Activated T-cell treated with anti-CD3 and anti-CD28 coated beads for 4 hours (primary cell): ENCODE results near the gene CAMTA1.

ENCODE experiments used
- DNase-seq: peaks from one replicate; pipeline ENCODE4 v3.0.0-alpha.2; 2020

Gene CAMTA1

DNA sequence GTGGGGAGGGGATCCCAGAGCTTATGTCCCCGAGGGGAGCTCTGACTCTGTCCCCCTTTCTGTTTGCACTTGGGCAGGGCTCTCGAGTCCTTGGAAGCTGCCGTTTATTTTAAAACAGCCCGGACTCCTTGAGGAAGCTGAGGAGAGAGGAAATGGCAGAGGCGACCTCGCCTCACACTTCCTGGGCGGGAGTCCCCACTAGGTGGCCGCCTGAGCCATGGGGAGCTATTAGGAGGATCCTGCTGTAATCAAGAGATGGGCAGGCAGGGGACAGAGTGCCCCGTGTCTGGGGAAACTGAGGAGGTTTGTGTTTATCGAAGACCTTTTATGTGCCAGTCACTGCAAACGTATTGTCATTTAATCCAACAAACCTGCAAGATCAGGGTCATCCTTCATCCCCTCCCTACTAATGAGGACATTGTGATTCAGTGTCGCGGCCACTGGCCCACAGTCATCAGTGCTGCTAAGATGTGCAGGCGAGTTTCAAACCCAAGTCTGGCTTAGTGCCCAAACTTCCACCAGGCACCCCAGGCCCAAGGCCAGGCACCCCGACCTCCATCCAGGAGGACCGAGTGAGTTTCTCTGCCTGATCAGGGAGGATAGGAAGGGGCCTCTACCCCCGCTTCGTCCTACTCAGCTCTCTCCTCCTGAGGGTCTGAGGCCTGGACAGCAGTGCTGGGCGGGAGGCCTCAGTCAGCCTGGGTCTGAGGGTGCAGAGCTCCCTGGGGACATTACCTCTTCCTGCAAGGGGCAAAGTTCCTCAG, 669.0 kb downstream of the CAMTA1 start:
- DNase-seq, result no peak

DNA sequence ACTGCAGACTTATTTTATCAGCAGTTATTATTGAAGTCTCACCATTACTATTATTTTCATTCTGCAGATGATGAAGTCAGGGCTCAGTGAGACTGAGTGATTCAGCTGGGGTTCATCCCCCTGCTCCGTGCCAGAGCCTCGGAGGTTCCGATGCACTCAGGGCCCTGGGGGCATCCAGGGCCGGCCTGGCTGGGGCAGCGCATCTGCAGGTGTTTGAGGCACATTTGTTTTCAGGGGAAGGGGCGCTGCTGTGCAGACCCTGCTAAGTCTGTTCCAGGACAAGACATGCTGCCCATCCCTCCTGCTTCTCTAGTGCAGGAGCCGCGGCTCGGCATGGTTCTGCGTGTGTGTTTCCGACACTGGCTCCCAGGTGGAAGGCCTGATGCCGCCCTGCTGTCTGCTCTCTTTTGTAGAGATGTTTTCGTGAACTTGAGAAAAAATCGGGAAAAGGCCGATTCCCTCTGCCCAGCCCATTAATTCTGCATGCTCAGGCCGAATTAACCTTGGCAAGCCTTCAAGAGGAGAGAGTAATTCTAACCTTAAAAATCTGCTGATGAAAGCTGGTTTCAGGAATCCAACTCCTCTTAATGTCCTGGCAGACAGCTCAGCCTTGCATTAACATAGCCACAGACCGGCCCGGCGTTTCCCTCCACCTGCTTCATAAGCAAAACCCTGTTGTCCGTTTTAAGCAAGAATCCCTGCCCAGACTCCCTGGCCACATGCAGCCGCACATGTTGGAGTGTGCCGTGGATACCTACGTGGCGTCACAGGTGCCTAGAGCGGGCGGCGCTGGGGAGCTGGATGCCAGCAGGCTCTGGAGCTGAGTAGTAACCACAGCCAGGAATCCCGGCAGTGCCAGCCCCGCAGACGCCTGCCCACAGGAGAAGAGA, 669.9 kb downstream of the CAMTA1 start:
- no peak for DNase-seq

DNA sequence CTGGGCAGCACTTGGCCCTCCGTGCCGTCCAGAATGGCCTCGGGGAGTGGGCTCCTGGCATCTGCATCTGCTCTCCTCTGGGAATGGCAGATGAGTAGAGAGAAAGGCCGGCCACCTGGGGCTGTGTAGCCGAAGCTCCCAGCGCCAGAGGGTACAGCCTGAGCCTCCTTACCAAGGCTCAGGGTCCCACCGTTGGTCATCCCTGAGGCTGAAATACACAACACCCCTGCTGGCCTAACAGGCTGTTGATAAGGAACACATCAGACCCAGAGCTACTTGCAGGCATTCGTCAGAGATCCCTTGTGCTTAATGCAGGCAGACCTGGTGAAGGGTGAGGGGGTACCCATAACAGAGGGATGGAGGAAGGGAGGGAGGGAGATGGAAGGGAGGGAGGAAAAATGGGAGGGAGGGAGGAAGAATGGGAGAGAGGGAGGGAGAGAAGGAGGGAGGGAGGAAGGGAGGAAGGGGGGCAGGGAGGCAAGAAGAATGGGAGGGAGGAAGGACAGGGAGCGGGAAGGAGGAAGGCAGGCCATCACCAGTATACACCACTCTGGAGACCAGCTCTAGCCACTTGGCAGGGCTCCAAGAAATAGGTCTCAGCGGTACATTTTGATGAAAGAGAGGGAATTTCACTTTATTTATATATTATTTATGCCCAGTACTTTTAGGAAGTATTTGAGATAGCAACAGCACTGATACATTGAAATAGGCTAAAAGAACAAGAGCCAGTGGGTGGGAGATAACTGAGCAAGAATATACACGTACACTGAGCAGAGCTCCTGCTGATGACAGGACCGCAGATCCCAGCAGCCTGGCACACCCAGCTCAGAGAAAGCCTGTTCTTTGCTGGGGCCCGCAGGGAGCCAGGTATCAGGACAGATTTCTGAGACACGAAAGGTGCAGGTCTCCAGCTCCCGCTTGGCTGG, 670.8 kb downstream of the CAMTA1 start:
- DNase-seq, result no peak

DNA sequence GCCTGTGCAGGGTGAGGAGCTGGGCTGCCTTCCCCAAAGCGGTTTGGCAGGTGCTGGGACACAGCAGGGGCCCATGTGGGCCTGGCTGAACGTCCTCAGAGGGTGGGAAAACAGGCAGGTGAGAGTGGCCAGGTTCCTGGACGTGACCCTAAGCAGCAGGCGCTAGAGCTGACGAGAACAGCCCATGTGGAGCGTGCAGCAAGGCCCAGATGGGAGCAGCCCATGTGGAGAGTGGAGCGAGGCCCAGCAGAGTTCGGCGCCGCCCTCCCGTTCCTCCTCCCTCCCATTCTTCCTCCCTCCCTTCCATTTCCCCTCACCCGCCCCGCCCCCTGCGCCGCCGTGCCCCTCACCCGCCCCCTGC, 671.4 kb downstream of the CAMTA1 start:
- DNase-seq, result no peak

DNA sequence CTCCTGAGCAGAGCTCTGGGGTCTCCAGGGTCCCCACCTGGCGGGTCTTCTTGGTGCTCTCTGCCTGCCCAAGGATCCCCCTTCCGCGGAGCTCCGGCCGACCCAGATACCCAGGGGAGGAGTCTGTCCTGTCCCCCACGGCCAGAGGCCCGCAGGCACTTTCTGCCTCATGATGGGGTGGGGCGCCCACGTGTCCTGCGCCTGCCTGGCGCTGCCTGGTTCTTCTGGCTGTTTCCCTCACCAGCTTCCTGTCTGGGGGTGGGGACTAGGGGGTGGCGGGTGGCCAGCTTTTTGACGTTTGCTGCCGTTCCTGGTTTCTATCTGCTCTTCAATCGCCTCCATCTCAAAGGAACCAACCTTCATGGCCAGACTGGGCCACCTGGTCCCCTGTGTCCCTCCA, 672.6 kb downstream of the CAMTA1 start:
- no peak for DNase-seq

DNA sequence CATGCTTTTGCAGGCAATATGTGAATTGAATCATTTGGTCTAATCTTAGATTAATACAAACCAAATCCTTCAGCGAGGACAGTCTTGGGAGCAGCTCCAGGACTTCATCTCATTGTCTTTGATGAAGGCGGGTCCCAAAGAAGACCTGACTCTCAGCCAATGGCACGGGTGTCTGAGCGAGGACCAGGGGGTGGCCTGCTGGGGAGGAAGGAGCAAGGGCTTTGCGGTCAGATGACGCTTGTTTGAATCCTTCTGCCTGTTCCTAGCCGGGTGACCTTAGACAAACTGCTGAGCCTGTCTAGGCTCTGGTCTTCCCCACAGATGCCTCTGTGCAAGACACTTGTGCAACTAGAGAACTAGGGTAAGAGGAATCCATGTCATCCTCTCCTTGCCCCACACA, 673.7 kb downstream of the CAMTA1 start:
- no peak for DNase-seq

DNA sequence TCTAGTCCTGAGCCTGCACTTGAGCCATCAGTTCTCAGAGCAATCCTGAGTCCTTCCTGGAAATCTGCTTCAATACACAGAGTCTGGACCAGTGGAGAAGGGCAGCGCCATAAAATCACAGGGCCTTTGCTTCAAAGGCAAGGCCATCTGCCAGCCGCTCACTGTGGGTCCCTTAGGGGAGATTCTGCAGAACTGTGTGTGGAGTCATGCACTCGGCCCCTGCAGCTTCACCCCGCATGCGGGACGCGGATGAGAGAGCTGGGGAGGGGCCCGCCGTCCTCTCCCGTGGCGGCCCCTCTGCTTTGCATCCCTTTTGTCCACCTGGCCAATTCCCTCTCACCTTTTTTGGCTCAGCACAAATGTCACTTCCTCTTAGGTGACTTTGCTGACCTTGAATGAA, 674.7 kb downstream of the CAMTA1 start:
- DNase-seq, result no peak

DNA sequence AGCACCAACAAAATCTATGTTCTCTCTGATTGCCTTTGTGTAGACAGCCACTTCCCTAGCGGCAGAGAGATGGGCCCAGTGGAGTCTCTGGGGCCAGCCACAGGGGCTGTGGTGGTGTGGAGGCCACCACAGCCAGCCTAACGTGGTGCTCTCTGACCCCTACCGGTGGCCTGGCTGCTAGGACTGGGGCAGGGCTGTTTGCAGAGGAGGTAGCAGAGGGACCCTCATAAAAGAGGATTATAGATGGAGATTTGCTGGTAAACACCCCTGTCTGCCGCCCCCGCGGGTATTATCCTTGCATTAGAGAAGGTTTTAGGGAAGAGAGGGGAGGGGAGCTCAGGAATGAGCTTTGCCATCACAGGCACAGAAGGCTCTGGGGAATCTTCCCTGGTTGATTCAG, 675.6 kb downstream of the CAMTA1 start:
- DNase-seq, result no peak

DNA sequence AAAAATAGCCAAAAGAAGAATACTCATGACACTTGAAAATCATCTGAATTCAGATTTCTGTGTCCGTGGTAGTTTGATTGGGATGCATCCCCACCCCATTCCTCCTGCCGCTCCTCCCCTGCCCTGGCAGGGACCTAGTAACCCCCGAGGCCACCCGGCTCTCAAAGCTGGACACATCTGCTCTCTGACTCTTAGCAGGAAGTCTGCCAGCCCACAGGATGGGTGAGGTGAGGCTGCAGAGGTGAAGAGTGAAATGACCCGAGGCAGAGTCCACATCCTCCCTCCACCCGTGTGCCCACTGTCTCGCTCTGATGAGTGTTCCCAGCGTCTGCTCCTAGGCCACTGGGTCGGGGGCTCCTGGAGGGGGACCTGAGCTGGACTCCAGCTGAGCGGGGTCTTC, 677.4 kb downstream of the CAMTA1 start:
- DNase-seq, result no peak

DNA sequence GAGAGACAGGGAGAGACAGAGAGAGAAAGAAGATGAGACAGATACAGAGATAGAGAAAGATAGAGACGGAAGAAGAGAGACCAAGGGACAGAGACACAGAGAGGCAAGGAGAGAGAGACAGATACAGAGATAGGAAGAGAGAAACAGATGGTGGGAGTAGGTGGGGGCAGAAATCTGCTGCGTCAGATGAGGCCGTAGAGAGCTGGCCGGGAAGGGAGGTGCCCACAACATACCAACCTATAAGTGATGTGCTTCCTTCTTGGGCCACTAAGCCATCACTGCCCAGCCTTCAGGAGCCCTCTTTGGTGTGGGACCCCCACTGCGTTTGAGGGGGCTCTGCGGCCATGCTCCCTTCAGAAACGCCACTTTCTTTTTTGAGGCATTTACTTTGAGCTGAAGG, 678.3 kb downstream of the CAMTA1 start:
- no peak for DNase-seq

DNA sequence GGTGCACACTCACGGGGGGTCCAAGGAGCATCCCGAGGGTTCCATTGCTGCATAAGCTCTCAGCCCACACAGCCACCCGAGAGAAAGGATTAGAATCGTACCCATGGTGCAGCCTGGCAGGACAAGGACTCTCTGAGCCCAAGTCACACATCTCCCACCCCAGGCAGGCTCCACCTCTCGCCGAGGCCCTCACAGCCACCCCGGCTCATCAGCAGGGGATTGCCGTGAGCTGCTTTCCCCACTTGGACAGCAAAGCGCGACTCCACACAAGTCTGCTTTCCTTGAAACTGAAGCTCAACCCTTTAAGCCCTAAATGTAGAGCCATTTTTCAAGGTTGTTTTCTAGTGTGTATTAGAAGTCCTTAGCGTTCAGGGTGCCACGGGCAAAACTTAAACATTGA, 679.5 kb downstream of the CAMTA1 start:
- no peak for DNase-seq

DNA sequence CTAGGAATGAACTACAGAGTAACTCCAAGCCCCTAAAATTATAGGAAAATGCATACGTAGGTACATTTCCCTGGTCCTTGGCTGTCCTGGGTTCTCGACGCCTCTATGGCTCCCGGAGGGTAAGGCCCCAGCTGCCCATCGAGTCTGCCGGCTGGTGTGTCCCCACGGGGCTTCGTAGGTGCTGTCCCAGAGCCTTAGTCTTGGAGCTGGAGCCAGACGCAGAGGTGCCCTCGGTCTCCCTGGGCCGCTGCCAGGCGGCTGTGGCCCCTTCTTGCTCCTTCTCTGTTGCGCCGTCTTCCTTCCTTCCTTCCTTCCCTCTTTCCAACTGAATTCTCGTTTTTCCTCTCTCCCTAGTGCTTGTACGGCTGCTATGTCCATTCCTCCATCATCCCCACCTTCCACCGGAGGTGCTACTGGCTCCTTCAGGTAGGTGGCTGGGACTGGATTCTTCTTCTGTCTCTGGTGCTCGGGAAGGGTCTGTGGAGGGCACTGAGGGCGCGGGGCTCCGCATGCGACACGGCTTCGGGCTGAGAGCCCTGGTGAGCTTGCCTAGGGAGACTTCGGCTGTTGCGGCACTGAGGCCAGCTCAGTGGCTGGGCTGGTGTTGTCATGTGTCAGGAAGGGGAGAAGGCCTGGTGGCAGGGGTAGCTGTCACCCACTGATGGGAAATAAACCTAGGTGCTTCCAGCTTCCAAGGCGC, 682.4 kb downstream of the CAMTA1 start:
- DNase-seq, result no peak

DNA sequence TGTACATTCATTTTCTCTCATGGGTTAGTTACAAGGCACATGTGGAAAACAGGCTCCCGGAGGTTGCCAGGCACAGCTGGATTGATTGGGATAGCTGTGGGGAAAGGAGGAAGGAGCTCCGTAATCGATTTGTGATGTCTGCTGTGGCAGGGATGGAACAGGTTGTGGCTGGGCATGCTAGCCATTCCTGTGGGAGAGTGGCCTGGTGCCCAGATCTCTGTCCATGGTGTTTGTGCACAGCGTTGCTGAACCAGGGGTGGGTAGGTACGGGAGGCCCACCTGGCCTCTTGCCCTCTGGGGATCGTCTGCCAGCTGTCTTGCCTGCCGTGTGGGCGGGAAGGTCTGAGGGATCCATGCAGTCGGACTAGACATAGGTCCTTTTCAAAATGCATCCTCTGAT, 683.0 kb downstream of the CAMTA1 start:
- DNase-seq, result no peak

DNA sequence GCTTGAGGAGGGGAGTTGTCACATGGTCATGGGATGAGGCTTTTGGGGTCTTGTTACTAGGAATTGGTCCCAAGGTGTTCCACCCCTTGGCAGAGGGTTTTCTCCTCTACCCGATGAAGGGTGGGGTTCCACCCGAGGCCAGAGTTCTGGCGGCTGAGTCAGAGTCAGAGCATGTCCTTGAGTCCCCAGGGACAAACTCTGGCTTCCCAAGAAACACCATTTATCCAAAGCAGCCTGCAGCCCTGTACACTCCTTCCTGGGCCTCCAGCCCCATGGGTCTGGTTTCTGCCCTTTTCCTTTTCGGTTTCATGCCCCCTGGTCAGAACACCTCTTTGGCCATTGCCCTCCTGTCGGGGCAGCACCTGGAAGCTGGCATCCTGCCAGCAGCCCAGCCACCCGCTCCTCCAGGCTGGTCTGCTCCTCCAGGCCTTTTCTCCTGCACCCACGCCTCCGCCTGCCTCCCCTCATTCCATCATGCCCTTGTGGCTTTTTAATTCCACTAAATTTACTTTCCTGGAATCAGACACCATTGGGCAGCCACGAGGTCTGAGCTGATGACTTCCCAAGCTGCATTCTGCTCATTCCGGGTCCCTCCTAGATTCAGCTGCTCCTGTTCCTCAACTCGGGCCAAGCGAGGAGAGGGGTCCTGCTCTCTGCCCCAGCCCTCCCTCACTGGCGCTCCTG, 684.1 kb downstream of the CAMTA1 start:
- DNase-seq, result no peak

DNA sequence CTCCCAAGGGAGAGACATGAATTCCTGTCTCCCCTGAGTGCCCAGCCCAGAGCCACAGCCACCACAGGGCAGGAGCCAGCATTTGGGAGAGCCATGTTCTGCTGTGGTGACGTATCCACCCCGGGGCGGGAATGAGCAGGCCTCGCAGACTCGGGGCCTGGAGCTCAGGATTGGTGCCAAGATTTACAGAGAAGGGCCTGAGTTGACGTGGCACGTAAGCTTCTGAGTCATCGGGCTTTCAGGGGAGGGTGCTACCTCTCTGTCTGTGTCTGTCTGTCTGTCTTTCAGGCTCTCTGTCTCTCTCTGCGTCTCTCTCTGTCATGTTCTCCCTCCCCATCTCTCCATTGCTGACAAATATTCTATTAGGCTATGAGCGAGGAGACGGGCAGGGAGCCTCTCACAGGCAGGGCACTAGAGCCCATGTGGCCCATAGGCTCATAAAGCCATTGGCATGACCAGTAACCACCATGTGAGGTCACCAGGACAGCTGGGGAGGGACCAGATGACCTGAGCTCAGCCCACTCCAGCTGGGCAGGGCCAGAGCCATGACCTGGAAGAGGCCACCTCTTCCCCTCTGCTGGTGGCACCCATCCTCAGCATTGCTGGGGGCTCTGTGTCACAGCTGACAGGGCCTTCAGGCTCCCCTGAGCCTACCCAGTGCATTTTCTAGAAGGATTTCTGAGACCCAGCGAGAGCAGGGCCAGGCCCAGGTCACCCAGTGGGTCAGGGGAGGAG, 685.8 kb downstream of the CAMTA1 start:
- DNase-seq, result no peak

DNA sequence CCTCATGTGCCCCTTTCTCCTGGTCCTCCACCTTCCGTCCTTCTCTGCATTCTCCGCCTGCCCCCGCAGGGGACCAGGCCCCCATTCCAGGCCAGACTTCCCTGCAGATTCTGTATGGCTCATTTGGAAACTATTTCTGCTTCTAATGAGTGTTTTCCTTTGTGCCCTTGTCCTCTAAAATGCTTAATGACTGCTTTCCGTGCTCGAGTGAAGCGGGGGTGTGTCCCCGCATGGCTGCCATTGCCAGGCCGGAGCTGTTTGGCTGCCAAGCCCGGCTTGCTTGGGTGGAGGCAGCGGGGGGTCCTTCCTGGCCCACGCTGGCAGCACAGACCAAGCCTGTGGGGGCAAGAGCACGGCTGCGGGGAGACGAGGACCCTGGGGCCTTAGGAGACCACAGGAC, 686.6 kb downstream of the CAMTA1 start:
- no peak for DNase-seq

DNA sequence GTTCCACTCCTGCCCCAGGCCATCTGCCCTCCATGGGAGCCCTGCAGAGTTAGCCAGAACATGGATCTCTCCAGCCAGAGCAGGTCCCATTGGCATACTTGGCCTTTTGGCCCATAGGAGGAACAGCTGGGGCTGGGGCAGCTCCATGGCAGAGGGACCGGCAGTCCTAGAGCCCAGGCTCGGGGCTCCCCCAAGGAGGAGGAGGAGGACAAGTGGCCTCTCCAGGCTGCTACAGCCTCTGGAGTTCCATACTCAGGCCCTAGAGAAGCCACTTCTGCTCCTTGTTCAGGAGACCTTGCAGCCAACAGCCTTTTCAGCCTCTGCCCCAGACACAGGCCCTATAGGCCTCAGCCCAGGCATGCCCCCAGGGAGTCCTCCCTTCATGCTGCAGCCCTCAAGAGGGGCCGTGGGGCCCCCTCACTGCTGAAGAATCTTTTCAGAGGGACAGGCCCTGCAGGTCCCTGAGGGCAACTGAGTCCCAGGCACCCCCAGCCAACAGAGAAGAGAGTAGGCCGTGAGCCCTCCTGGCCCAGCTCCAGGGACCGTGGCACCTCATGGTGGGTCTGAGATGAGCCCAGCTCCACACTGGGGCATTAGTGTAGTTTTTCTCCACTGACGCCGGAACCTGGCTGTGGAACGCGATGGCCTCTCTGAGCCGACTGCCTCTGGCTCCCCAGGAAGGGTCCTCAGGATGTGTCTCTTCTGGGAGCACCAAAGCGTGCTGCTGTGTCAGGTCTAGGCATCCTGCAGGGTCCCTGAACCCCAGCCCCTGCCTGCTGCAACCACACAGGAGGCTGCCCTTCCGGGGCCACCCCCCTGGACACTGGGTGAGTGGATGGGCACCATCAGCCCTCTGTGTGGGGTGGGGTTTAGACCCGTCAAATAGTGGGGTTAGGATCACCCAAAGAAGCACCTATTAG, 688.2 kb downstream of the CAMTA1 start:
- DNase-seq, result no peak

DNA sequence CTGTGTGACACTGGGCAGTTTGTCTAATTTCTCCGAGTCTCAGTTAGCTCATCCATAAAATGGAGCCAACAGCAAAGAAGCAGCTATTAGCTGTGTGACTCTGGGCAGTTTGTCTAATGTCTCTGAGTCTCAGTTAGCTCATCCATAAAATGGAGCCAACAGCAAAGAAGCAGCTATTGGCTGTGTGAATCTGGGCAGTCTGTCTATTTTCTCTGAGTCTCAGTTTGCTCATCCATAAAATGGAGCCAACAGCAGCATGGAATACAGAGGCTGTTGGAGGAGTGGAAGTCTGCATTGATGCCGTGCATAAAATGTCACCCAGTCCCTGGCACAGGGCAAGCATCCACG, 688.9 kb downstream of the CAMTA1 start:
- no peak for DNase-seq

DNA sequence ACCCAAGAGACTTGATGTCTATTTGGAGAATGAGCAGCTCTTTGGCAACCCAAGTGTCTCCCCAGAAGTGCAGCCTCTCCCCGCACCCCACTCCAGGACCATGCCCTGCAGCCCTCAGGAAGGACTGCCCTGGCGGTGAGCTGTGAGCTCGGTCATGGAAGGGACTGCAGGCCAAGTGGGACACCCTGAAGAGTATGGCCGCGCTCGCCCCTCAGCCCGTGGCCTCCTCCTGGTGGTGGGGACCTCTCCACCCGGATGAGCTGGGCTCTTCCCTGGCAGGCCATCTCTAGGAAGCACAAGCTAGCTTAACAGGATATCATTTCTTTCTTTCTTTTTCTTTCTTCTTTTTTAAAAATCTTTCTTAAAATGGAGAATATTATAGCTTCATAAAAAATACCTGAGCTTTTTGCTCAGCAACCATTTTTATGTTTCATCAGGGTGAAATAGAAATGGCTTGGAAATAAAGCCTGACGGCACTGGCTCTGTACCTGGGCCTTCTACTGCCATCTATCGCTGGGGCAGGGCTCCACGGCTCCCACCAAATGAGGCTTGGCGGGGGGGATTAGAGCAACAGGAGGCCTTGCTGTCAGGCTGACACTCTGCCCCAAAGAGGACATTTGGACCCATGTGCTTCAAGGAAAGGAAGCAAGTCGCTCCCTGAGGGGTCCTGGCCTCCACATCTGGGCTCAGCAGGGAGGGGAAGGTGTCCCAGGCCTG, 689.7 kb downstream of the CAMTA1 start:
- no peak for DNase-seq

DNA sequence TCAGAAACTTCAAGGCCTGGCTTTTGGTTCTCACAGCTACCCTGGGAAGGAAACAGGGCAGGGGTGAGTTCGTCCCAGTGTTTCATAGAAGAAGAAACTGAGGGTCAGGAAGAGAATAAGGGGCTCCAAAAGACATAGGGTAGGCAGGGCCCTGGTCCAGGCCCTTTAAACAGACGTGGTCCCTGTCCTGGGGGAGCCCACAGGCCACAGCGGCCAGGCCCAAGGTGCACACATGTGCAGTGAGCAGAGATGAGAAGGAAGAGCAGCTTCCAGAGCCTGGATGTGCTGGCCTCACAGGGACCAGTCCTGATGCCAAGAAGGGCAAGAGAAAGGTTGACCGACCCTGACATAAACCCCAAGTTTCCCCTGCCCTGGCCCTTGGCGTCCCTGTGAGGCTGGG, 690.4 kb downstream of the CAMTA1 start:
- DNase-seq, result no peak
